Measurements from ENCODE around the gene WDFY1. TPM values are rescaled to one million over a fixed set of nuclear protein-coding genes. Genes with fewer than 3 reads are reported as not detected.

The WDFY1 gene
- total RNA-seq, 1 experiment from 2014 or later, result 123 TPM

DNA sequence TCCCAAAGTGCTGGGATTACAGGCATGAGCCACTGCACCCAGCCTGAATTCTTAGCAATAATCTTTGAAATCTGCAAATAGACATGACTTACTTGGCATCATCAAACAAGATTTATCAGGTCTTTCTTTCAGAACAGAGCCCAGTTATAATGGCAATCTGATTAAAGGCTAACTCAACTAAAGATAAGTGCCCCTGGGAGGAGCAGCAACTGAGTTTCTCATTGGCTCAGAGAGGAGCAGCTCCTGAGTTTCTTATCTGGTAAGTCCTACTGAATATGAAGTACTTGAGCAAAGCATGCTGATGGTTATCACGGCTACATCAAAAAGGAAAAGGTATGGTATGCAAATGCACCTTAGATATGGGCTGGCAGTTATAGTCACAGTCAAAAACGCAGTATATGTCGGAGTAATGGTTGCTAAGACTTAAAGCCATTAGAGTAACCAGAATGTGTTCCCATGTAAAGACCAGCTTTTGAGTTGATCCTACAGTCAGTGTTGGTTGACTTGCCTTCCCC, 92.8 kb downstream of the WDFY1 start:
- no peak for TF ChIP-seq CTCF (IDR thresholded peaks at IDR 0.05; ENCODE audit: insufficient read depth in 1 of 2, low read depth in 1 of 2, low read length in 1 of 2, severe bottlenecking in 1 of 2, unreplicated experiment in 1 of 2)
- Mint-ChIP-seq H3K27me3 (ENCODE audit: insufficient read depth, unreplicated experiment) (no peaks in the 10 kb centered on the region), H3K4me3 (ENCODE audit: unreplicated experiment) (peak overlapping the region; percentile 36), H3K27ac (ENCODE audit: unreplicated experiment) (peak overlapping the region; percentile 84), H3K4me1 (ENCODE audit: low read depth, unreplicated experiment) (peaks cover 62% of the 10 kb centered on the region), H3K36me3 (ENCODE audit: insufficient read depth, unreplicated experiment) (peaks cover 71% of the 10 kb centered on the region), H3K9me3 (ENCODE audit: unreplicated experiment) (peaks cover 29% of the 10 kb centered on the region)
- peak; percentile 90 to 96 for DNase-seq
- intact Hi-C loops (cut with micrococcal nuclease; ENCODE audit: unreplicated experiment), result loop anchor here (1.0 kb wide), 5 partner anchors 9 to 108 kb away; partner anchors contain the start of gene AP1S3
- Histone ChIP-seq H3K36me3 (ENCODE audit: control insufficient read depth, insufficient read depth, low read length) (peaks cover 5% of the 10 kb centered on the region; the same call in 1 of the 2 replicates), H3K4me3 (ENCODE audit: low read depth, low read length) (no peak overlapping the region), H3K9me3 (peaks cover 32% of the 10 kb centered on the region), H3K27me3 (replicated peaks; ENCODE audit: control insufficient read depth, insufficient read depth, low read length) (no peaks in the 10 kb centered on the region), H3K4me1 (peaks cover 69% of the 10 kb centered on the region)
- no TSS peak for BruUV-seq (replicated peaks)
- CTCF ChIA-PET, result interaction anchor here (0.9 to 2.2 kb wide), 3 partner anchors 9 to 14 kb away, joined by 6 to 23 read pairs (median 14); partner anchors contain the start of gene AP1S3
- POLR2A ChIA-PET, result interaction anchor here (1.2 to 1.5 kb wide), 2 partner anchors 9 to 15 kb away, joined by 5 to 6 read pairs; partner anchors contain the start of gene AP1S3

- Histone ChIP-seq H3K4me3 (ENCODE audit: low read depth, low read length) (no peak overlapping the region), H3K9me3 (peaks cover 32% of the 10 kb centered on the region), H3K27me3 (replicated peaks; ENCODE audit: control insufficient read depth, insufficient read depth, low read length) (no peaks in the 10 kb centered on the region), H3K36me3 (ENCODE audit: control insufficient read depth, insufficient read depth, low read length) (peaks cover 5% of the 10 kb centered on the region; the same call in 1 of the 2 replicates), H3K4me1 (peaks cover 26% of the 10 kb centered on the region)
- intact Hi-C loops (cut with micrococcal nuclease; ENCODE audit: unreplicated experiment), result no loop called here
- ChIA-PET POLR2A (no interaction called here), CTCF (interaction anchor here (1.1 kb wide), 1 partner anchor 14 kb away, joined by 3 read pairs; no protein-coding TSS in a partner anchor)
- TF ChIP-seq CTCF (IDR thresholded peaks at IDR 0.05; ENCODE audit: insufficient read depth in 1 of 2, low read depth in 1 of 2, low read length in 1 of 2, severe bottlenecking in 1 of 2, unreplicated experiment in 1 of 2), result no peak
- H3K4me3 Mint-ChIP-seq (ENCODE audit: unreplicated experiment), result no peak overlapping the region
- H3K36me3 Mint-ChIP-seq (ENCODE audit: insufficient read depth, unreplicated experiment), result peaks cover 56% of the 10 kb centered on the region
- no peaks in the 10 kb centered on the region for H3K27me3 Mint-ChIP-seq (ENCODE audit: insufficient read depth, unreplicated experiment)
- DNase-seq, result no peak
- H3K27ac Mint-ChIP-seq (ENCODE audit: unreplicated experiment), result no peak overlapping the region
- peaks cover 41% of the 10 kb centered on the region for H3K4me1 Mint-ChIP-seq (ENCODE audit: low read depth, unreplicated experiment)
- peaks cover 29% of the 10 kb centered on the region for H3K9me3 Mint-ChIP-seq (ENCODE audit: unreplicated experiment)
- BruUV-seq (replicated peaks), result no TSS peak
Observed at GRCh38 chr2:223847410-223847809, 97.7 kb downstream of the WDFY1 start.

- no peak for TF ChIP-seq CTCF (IDR thresholded peaks at IDR 0.05; ENCODE audit: insufficient read depth in 1 of 2, low read depth in 1 of 2, low read length in 1 of 2, severe bottlenecking in 1 of 2, unreplicated experiment in 1 of 2)
- H3K4me3 Mint-ChIP-seq (ENCODE audit: unreplicated experiment), result no peak overlapping the region
- Histone ChIP-seq H3K27me3 (replicated peaks; ENCODE audit: control insufficient read depth, insufficient read depth, low read length) (no peaks in the 10 kb centered on the region), H3K36me3 (ENCODE audit: control insufficient read depth, insufficient read depth, low read length) (peaks cover 5% of the 10 kb centered on the region; the same call in 1 of the 2 replicates), H3K4me3 (ENCODE audit: low read depth, low read length) (no peak overlapping the region), H3K9me3 (peaks cover 32% of the 10 kb centered on the region), H3K4me1 (peaks cover 21% of the 10 kb centered on the region)
- no peak for DNase-seq
- no TSS peak for BruUV-seq (replicated peaks)
- peak overlapping the region; percentile 2 for H3K27ac Mint-ChIP-seq (ENCODE audit: unreplicated experiment)
- intact Hi-C loops (cut with micrococcal nuclease; ENCODE audit: unreplicated experiment), result no loop called here
- H3K36me3 Mint-ChIP-seq (ENCODE audit: insufficient read depth, unreplicated experiment), result peaks cover 47% of the 10 kb centered on the region
- CTCF ChIA-PET, result no interaction called here
- H3K27me3 Mint-ChIP-seq (ENCODE audit: insufficient read depth, unreplicated experiment), result no peaks in the 10 kb centered on the region
- POLR2A ChIA-PET, result no interaction called here
- peaks cover 38% of the 10 kb centered on the region for H3K4me1 Mint-ChIP-seq (ENCODE audit: low read depth, unreplicated experiment)
- peaks cover 29% of the 10 kb centered on the region for H3K9me3 Mint-ChIP-seq (ENCODE audit: unreplicated experiment)
Observed at GRCh38 chr2:223846515-223846914, 98.6 kb downstream of the WDFY1 start.

Data from Caco-2 (cell line).